Endothelial cell (in vitro differentiated cells): ENCODE data around the gene TRIM46. TPM values are rescaled to one million over a fixed set of nuclear protein-coding genes. Genes with fewer than 3 reads are reported as not detected.

ENCODE experiments used
- DNase-seq: peaks from one replicate; pipeline ENCODE4 v3.0.0; 2021; ENCODE audit warnings: low spot score
- H3K27ac Mint-ChIP-seq: one replicate; pipeline ENCODE4 v1.8.0; 2021; ENCODE audit warnings: mixed read lengths, inconsistent platforms; ENCODE audit not compliant: unreplicated experiment
- H3K27me3 Mint-ChIP-seq: one replicate; pipeline ENCODE4 v1.8.0; 2021; ENCODE audit warnings: mild to moderate bottlenecking, moderate library complexity, mixed read lengths, inconsistent platforms; ENCODE audit not compliant: unreplicated experiment
- H3K36me3 Mint-ChIP-seq: one replicate; pipeline ENCODE4 v1.8.0; 2021; ENCODE audit warnings: mild to moderate bottlenecking, low read depth, mixed read lengths, inconsistent platforms; ENCODE audit not compliant: unreplicated experiment
- H3K4me1 Mint-ChIP-seq: one replicate; pipeline ENCODE4 v1.8.0; 2021; ENCODE audit warnings: mild to moderate bottlenecking, mixed read lengths, inconsistent platforms; ENCODE audit not compliant: unreplicated experiment
- H3K4me3 Mint-ChIP-seq: one replicate; pipeline ENCODE4 v1.8.0; 2021; ENCODE audit warnings: mild to moderate bottlenecking, mixed read lengths, inconsistent platforms; ENCODE audit not compliant: unreplicated experiment
- H3K9me3 Mint-ChIP-seq: one replicate; pipeline ENCODE4 v1.8.0; 2021; ENCODE audit warnings: mixed read lengths, inconsistent platforms; ENCODE audit not compliant: unreplicated experiment
- CTCF ChIP-seq: fragments of 200-600 bp; sonication (generic); IDR thresholded peaks from one replicate; pipeline ENCODE4 v1.5.0; 2021; ENCODE audit warnings: antibody characterized with exemption; ENCODE audit not compliant: unreplicated experiment
- total RNA-seq: library from RNA; stranded (reverse); fragmentation: NEBNext Ultra II Directional; extraction: Animal tissue kit (Norgen Biotek cat#: 25700); gene quantifications from one replicate; pipeline ENCODE4 v1.2.1, GENCODE V29; 2021; ENCODE audit not compliant: unreplicated experiment

Gene TRIM46
- total RNA-seq, 1 donor from 2014 or later = 8.5 TPM

DNA sequence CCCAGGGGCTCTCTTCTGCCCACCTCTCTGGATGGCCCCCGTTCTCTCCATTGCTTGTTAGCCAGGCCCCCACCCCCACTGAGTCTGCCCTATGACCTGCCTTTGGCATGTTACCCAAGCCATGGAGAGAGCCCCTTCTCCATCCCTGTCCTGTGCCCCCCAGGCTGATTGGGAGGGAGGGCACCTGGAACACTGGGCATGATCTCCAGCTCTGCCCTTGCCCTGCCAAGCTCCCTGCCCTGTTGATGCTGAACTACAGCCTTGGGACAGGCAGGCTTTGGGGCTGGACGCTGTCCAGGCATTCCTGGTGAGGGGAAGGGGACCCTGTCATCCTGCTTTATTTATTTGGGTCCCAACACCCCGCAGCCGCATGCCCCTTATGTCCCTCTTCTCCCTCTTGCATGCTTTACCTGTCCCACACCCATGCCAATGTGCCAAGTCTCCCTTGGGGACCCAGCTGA, 10.7 kb downstream of the TRIM46 start:
- H3K36me3 Mint-ChIP-seq = peaks cover 15% of the 10 kb centered on the region
- H3K9me3 Mint-ChIP-seq = no peaks in the 10 kb centered on the region
- no peak overlapping the region for H3K4me3 Mint-ChIP-seq
- H3K4me1 Mint-ChIP-seq = no peaks in the 10 kb centered on the region
- H3K27ac Mint-ChIP-seq = no peak overlapping the region
- DNase-seq = no peak
- peaks cover 11% of the 10 kb centered on the region for H3K27me3 Mint-ChIP-seq
- no peak for TF ChIP-seq CTCF

DNA sequence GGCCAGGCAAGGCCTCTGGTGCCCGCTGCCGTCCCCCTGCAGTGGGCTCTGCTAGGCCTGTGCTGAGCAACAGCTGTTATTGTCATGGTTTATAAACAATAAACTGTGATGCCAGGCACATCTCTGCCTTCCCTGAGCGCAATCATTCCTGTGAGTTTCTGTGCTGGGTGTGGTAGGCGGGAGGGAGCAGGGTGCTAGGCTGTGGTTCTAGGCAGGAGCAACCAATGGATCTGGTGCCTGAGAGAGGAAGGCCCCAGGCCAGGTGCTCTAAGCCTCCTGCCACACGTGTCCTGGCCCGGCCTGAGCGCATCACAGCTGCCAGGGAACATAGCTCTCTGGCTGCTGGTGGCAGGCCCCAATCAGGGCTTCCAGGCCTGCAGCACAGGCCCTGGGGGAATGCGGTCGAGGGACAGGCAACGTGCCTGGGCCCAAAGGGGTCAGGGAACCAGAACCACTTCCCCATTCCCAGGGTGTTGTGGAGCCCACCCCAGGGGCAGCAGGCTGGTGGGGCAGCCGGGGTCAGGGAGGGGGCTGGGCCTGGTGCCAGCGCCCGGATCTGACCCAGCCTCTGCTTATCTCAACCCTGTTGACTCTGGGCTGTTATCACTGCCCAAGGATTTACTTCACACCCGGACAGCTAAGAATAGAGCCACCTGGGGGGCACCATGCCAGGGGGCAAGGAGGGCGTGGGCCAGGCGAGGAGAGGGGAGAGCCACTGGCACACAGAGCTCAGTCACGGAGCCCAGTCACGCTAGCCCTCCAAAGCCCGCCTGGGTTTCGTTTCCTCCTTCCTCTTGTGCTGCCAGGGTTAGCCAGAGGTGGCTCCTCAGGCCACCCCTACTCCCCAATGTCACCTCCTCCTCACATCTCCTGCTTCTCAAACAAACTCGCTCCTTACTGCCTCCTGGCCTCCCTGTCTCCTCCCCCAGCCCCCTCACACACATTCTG, 11.5 kb downstream of the TRIM46 start:
- Mint-ChIP-seq H3K4me1 (no peaks in the 10 kb centered on the region), H3K27ac (no peak overlapping the region), H3K9me3 (no peaks in the 10 kb centered on the region), H3K36me3 (peaks cover 15% of the 10 kb centered on the region), H3K4me3 (no peak overlapping the region), H3K27me3 (peaks cover 11% of the 10 kb centered on the region)
- DNase-seq = no peak
- no peak for TF ChIP-seq CTCF

GRCh38 chr1:155185783-155186066, 12.1 kb downstream of the TRIM46 start:
- no peaks in the 10 kb centered on the region for H3K9me3 Mint-ChIP-seq
- H3K27me3 Mint-ChIP-seq = peaks cover 11% of the 10 kb centered on the region
- no peak for DNase-seq
- H3K4me1 Mint-ChIP-seq = no peaks in the 10 kb centered on the region
- no peak overlapping the region for H3K4me3 Mint-ChIP-seq
- H3K27ac Mint-ChIP-seq = no peak overlapping the region
- H3K36me3 Mint-ChIP-seq = peaks cover 15% of the 10 kb centered on the region
- TF ChIP-seq CTCF = no peak

- TF ChIP-seq CTCF = no peak
- Mint-ChIP-seq H3K4me1 (no peaks in the 10 kb centered on the region), H3K27me3 (peaks cover 11% of the 10 kb centered on the region), H3K4me3 (no peak overlapping the region), H3K9me3 (no peaks in the 10 kb centered on the region), H3K36me3 (peaks cover 15% of the 10 kb centered on the region), H3K27ac (no peak overlapping the region)
- no peak for DNase-seq
These were observed 12.6 kb downstream of the TRIM46 start for GRCh38 chr1:155186067-155186793.
